GM13976 (cell line): Measurements from ENCODE around the gene CECR2.

Source experiments
- DNase-seq: peaks from one replicate; pipeline ENCODE4 v3.0.0; 2012; ENCODE audit warnings: low spot score
- CTCF ChIP-seq: IDR thresholded peaks from 2 replicates; pipeline ENCODE4 v1.5.1; 2012; ENCODE audit warnings: borderline replicate concordance, mild to moderate bottlenecking; ENCODE audit not compliant: insufficient read depth; ENCODE audit errors: extremely low read depth, missing control alignments, control extremely low read depth
- in situ Hi-C: fragments of 300-500 bp; cut with MboI; formaldehyde crosslinking; loops from one replicate; pipeline ENCODE4 v1.12.0; 2022; ENCODE audit warnings: low sequenced_read_pairs, mixed read lengths, inconsistent platforms; ENCODE audit not compliant: unreplicated experiment

Gene CECR2

GRCh38 chr22:17472932-17473331 is 103.7 kb downstream of the CECR2 start:
- in situ Hi-C loops: no loop called here
- TF ChIP-seq CTCF: no peak

GRCh38 chr22:17475318-17476230 is 106.3 kb downstream of the CECR2 start:
- in situ Hi-C loops: no loop called here
- no peak for DNase-seq
- no peak for TF ChIP-seq CTCF

More at GRCh38 chr22:17472932-17473331, 103.7 kb downstream of the CECR2 start:
- no peak for DNase-seq

- in situ Hi-C loops: no loop called here
- no peak for TF ChIP-seq CTCF
- DNase-seq: no peak
These were observed 107.6 kb downstream of the CECR2 start for GRCh38 chr22:17476838-17477237.

GRCh38 chr22:17477391-17477833 is 108.2 kb downstream of the CECR2 start:
- TF ChIP-seq CTCF: no peak
- in situ Hi-C loops: no loop called here
- no peak for DNase-seq

- TF ChIP-seq CTCF: no peak
- no peak for DNase-seq
- in situ Hi-C loops: no loop called here
These were observed 109.9 kb downstream of the CECR2 start for GRCh38 chr22:17479135-17479534.

- no peak for DNase-seq
- TF ChIP-seq CTCF: no peak
- in situ Hi-C loops: no loop called here
These were observed 112.2 kb downstream of the CECR2 start for GRCh38 chr22:17481424-17481823.
